Left colon (tissue), 2 donors: ENCODE measurements around the gene C5orf63. TPM values are rescaled to one million over a fixed set of nuclear protein-coding genes. Genes with fewer than 3 reads are reported as not detected.

Source experiments
- total RNA-seq, 2 donors: library from RNA; stranded (reverse); fragmentation: NEBNext Ultra II Directional; extraction: Animal tissue kit (Norgen Biotek cat#: 25700); gene quantifications; one replicate each; pipeline ENCODE4 v1.2.1, GENCODE V29; 2021
- donor health status: DM: no; HTN: no; CAD: no.
- donor health status: DM: yes; HTN: yes; CAD: no.

C5orf63 gene
- total RNA-seq, 2 donors from 2014 or later = 11.0 to 15.3 TPM

Other genes with a start within 250 kb of the C5orf63 start
- 10 to 100 TPM; 40.3 to 57.7 TPM for gene MARCHF3, start 42.9 kb downstream of the C5orf63 start, total RNA-seq
- gene MEGF10, start 217.3 kb upstream of the C5orf63 start, total RNA-seq = under 1 TPM; 0.49 to 0.92 TPM